Activated CD8-positive, alpha-beta memory T cell treated with anti-CD3 and anti-CD28 coated beads, Interleukin-2, amount 50 U/mL, for 1 hour (primary cell): ENCODE measurements around the gene DNAJC1.
"Not testable (repeated sequence)": the region's sequence is repeated elsewhere in the genome, so short reads cannot be mapped to it uniquely, and the experiment has no call there.

Source experiments
- DNase-seq: peaks from one replicate; pipeline ENCODE4 v3.0.0-alpha.2; 2020; ENCODE audit errors: extremely low read depth

The DNAJC1 gene

DNA sequence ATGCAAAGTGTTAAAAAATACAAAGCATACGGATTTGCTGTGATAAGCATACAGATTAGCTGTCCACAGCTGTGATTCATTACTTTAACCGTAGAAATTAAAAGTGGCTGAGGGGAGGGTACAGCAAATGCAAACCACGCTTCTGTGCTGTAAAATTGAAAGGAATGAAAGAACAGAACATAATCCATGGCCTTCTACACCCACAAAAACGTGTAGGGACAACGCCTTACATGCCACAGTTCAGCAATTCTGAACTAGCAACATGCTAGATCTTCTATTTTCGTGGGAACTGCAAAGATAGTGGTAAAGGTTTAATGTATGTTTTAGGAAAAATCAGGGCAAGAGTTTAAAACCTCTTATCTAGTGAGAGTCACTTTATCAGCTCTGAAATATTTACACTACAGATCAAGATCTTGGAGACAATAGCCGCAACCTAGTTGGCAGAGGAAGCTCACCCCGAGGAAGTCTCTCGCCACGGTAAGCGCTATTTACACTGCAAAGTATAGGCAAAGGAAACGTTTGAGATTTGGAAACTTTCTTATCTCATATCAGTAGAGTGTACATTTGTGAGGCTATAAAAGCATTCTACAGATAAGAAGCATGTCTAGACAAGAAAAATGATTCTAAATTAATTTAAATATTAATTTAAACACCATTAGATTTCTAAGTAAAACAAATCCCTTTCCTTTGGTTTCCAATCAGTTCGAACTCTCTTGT lies 275.9 kb downstream of the DNAJC1 start:
- DNase-seq: no peak

- DNase-seq: no peak
Measured at GRCh38 chr10:21726601-21727225, 276.8 kb downstream of the DNAJC1 start.

GRCh38 chr10:21724687-21725367 lies 278.7 kb downstream of the DNAJC1 start:
- peak; percentile 5 for DNase-seq

- no peak for DNase-seq
Measured at GRCh38 chr10:21724020-21724589, 279.4 kb downstream of the DNAJC1 start.

- no peak for DNase-seq
Measured at GRCh38 chr10:21722209-21722608, 281.3 kb downstream of the DNAJC1 start.

DNA sequence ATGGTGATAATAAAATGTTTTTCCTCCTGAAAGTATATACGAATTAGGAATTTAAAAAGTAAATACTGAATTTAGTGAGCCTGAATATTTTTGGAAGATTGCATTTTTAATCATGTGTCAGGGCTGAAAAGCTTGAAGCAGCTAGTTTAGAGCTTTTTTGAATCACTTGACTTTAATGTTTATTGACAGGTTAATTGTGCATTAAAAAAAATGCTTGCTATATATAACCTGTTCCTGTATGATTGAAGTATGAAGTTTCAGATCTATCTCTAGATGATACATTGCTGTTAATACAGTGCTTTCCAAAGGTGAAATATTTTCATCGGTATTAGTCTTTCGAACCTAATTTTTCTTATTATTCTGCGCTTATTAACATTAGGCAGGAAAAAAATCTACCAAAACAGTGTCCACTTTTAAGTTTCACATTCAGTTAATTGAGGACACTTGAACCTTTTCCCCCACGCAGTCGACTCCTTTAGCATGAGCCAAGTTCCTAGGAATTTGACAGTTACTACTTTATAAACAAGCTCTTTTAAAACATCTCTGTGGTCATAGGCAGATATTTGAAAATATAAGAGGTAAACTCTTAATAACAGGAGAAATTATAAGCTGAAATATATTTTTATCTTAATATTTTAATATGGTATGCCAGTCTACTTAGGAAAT lies 282.4 kb downstream of the DNAJC1 start:
- no peak for DNase-seq

GRCh38 chr10:21720090-21720489 lies 283.4 kb downstream of the DNAJC1 start:
- DNase-seq: no peak

DNA sequence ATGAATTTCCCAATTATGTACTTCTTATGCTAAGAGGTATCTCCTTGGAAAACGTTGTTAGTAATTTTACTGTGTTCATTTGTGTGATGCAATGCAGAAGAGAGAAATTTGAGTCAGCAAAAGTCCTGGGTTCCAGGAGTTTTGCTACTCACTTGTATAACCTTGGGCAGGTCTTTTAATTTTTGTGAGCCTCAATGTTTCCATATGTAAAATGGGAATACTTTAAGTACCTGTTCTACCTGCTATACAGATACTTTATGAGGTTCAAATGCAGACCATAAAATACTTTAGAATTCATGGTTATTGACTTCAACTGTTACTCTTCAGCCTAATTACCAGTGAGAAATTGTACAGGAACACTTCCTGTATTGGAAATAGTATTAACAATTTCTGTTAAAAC lies 284.0 kb downstream of the DNAJC1 start:
- DNase-seq: no peak

- DNase-seq: not testable (repeated sequence)
Measured at GRCh38 chr10:21717437-21718054, 286.0 kb downstream of the DNAJC1 start.

GRCh38 chr10:21715531-21716195 lies 287.9 kb downstream of the DNAJC1 start:
- no peak for DNase-seq

DNA sequence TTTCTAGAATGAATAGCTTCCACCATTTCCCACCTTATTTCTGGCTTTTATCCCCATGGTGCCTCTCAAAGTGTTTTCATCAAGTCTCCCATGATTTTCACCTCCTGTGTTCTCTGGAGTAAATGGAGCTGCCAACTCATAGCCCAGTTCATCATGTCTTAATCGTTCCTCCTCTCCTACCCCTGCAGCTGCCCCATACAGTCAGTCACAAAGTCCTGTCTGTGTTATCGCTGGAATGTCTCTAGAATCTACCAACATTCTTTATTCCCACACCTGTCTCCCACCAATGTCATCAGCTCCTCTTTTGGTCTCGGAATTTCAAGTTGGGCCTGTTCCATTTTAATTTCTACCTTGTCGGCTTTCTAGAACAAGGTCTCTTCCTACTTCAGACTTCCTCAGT lies 290.6 kb downstream of the DNAJC1 start:
- DNase-seq: no peak

GRCh38 chr10:21707498-21707897 lies 296.0 kb downstream of the DNAJC1 start:
- no peak for DNase-seq
